Heart left ventricle (tissue), 16 donors: Measurements from ENCODE around the gene AHDC1. TPM values are rescaled to one million over a fixed set of nuclear protein-coding genes. Genes with fewer than 3 reads are reported as not detected.

Experiments used
- ATAC-seq, 4 donors: fragments of 200-7000 bp; cut with Tn5 transposase; one replicate each; pipeline ENCODE4 v1.9.1; 2020 to 2022; ENCODE audit warnings: moderate library complexity in 4 of 4, mild to moderate bottlenecking in 3 of 4, moderate number of reproducible peaks in 1 of 4
- DNase-seq, 5 donors: peaks; one replicate each; pipeline ENCODE4 v3.0.0-alpha.2; 2020
- H3K27ac ChIP-seq, 12 donors: fragments of 200-600 bp; sonication (generic) in 4 of 12; one replicate each; pipeline versions ENCODE4 v1.5.0 to v1.8.0; 2016 to 2022; ENCODE audit warnings: mild to moderate bottlenecking in 2 of 12
- H3K27me3 ChIP-seq, 9 donors: fragments of 200-600 bp; sonication (generic) in 2 of 9; one replicate each; pipeline versions ENCODE4 v1.5.1 to v1.8.0; 2016 to 2022; ENCODE audit warnings: mild to moderate bottlenecking in 3 of 9
- H3K36me3 ChIP-seq, 9 donors: fragments of 200-600 bp; sonication (generic) in 2 of 9; one replicate each; pipeline versions ENCODE4 v1.5.0 to v1.8.0; 2018 to 2022; ENCODE audit warnings: mild to moderate bottlenecking in 2 of 9
- H3K4me1 ChIP-seq, 12 donors: fragments of 200-600 bp; sonication (generic) in 4 of 12; one replicate each; pipeline versions ENCODE4 v1.5.0 to v1.8.0; 2016 to 2022; ENCODE audit warnings: mild to moderate bottlenecking in 3 of 12
- H3K4me3 ChIP-seq, 12 donors: fragments of 200-600 bp; sonication (generic) in 4 of 12; one replicate each; pipeline versions ENCODE4 v1.5.0 to v1.8.0; 2017 to 2022; ENCODE audit warnings: mild to moderate bottlenecking in 9 of 12, moderate library complexity in 4 of 12
- H3K9me3 ChIP-seq, 12 donors: fragments of 200-600 bp; sonication (generic) in 4 of 12; one replicate each; pipeline versions ENCODE4 v1.5.0 to v1.8.0; 2016 to 2022; ENCODE audit warnings: mild to moderate bottlenecking in 1 of 12
- POLR2A ChIP-seq, 2 donors: fragments of 450-650 bp; IDR thresholded peaks; one replicate each; pipeline ENCODE4 v1.6.1; 2017; ENCODE audit warnings: antibody characterized with exemption in 2 of 2, mild to moderate bottlenecking in 2 of 2, moderate library complexity in 2 of 2
- WGBS, 4 donors: extraction: QIAGEN DNeasy Blood & Tissue Kit in 2 of 4; methylation state at CpG; one replicate each; pipeline versions ENCODE4 v1.1.5 to v1.1.7; 2013 to 2018; 5-methylcytosine and 5-hydroxymethylcytosine counted together
- intact Hi-C, 10 donors: fragments of 100-400 bp; cut with DNase I; formaldehyde crosslinking; loops; one replicate each; pipeline versions ENCODE4 v1.11.1 to v1.14.2; 2022
- polyA plus RNA-seq, 2 donors: library from polyadenylated mRNA; stranded (reverse); fragments of 200-250 nt; gene quantifications; one replicate each; pipeline ENCODE4 v1.2.3, GENCODE V29; 2013
- total RNA-seq, 9 donors: library from RNA; depleted of rRNA in 2 of 9; stranded (reverse); fragments of >200 nt in 2 of 9; fragmentation: NEBNext Ultra II Directional in 3 of 9; extraction: Animal tissue kit (Norgen Biotek cat#: 25700) in 3 of 9; gene quantifications; one replicate each; pipeline versions ENCODE4 v1.1.0 to v1.2.4, GENCODE V29; 2016 to 2023
- TF ChIP-seq, protein P1 (sequence below), 12 donors: fragments of 200-600 bp; sonication (generic) in 4 of 12; IDR thresholded peaks; one replicate each; pipeline versions ENCODE4 v1.5.0 to v1.8.0; 2018 to 2022; ENCODE audit warnings: antibody characterized with exemption in 12 of 12, mild to moderate bottlenecking in 5 of 12
- donor health status: ischemic (EF 13 %, LVEDD 7.1; RV severe dilation, severe dysfunction).
- donor health status: healthy with polysubstance abuse.
- donor health status: DM: no; HTN: yes; CAD: no.
- donor health status: DM: no; HTN: no; CAD: no.
- donor health status: ischemic (EF 25% LVEDD 6.9; RV normal size, moderate dysfunction).
- donor health status: ischemic (EF 25% LVEDD 5.7; RV mildly dilated, moderate dysfunction).
- donor health status: healthy.
- donor health status: DM: yes; HTN: yes; CAD: no.
- donor health status: ischemic (EF 35%, LVEDD 5.7; RV mildly dilated, moderate dysfunction).
- donor health status: nonischemic (EF 11% LVEDD 7.7; RV severe dilation, severe dysfunction).
- donor health status: DM: yes; HTN: yes; CAD: no.
- donor health status: PGD.
- donor health status: ischemic (EF 29% LVEDD 5.4; RV normal size, mild dysfunction).
- donor health status: nonischemic (EF 23%, LVEDD 6.1; RV moderate dilation, normal function).

The AHDC1 gene
- total and polyA plus RNA-seq, 11 donors = 25.8 to 50.2 (median 42.1) TPM

DNA sequence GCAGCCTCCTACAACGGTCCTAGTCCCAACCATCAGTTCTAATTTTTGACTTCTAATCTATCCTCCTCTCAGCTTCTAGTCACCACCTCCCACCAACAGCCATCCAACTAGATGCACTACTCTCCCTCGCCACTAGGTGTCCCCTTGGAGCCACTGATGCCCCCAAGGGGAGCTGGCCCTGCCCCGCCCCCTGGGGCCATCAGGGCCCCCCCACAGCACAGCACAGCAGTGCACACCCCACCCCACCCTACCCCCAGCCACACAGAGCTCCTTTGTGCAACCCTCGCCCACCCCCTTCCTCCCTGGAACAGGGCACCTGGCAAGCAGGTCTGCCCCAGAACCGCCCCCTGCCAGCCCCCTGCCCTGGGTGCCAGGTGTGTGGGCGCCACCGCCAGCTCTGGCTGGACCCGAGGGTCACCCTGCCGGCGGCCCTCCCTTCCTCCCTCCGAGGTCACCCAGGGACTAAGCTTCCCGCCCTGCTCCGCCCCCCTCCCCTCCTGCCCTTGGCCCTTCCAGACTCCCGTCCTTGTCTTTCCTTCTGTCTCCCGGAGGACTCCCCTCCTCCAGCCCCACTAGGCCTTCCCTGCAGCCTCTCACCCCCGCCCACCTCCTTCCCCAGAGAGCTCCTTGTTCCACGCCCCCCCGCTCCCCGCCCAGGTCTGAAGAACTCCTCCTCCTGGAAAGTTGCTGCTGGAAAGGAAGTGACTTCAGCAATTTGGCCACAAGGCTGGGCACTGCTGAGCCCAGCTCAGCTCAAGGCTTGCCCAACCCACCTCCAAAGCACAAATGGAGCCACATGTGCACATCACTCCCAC is 47.0 kb downstream of the AHDC1 start:
- intact Hi-C loops = loop anchor here (1.0 to 5.0 kb wide), 10 partner anchors 45 to 125 kb away; partner anchors contain the start of genes AHDC1 (in 4 of the 10) and WASF2 (in 1 of the 10)
- H3K36me3 ChIP-seq = peaks cover 0 to 46% (median 27%) of the 10 kb centered on the region in 9 donors
- peak; percentile 93 to 96 (median 96) for DNase-seq
- H3K27ac ChIP-seq = peak overlapping the region; percentile 77 to 96 (median 90)
- H3K27me3 ChIP-seq = no peaks in the 10 kb centered on the region
- H3K4me3 ChIP-seq = peak overlapping the region in 9 of 12 donors; percentile 15 to 40 (median 32)
- H3K4me1 ChIP-seq = peaks cover 4 to 77% (median 66%) of the 10 kb centered on the region in 12 donors
- TF ChIP-seq, protein P1, sequence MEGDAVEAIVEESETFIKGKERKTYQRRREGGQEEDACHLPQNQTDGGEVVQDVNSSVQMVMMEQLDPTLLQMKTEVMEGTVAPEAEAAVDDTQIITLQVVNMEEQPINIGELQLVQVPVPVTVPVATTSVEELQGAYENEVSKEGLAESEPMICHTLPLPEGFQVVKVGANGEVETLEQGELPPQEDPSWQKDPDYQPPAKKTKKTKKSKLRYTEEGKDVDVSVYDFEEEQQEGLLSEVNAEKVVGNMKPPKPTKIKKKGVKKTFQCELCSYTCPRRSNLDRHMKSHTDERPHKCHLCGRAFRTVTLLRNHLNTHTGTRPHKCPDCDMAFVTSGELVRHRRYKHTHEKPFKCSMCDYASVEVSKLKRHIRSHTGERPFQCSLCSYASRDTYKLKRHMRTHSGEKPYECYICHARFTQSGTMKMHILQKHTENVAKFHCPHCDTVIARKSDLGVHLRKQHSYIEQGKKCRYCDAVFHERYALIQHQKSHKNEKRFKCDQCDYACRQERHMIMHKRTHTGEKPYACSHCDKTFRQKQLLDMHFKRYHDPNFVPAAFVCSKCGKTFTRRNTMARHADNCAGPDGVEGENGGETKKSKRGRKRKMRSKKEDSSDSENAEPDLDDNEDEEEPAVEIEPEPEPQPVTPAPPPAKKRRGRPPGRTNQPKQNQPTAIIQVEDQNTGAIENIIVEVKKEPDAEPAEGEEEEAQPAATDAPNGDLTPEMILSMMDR (IDR thresholded peaks at IDR 0.05) = peak; percentile 88 to 98 (median 95)
- no peak for TF ChIP-seq POLR2A (IDR thresholded peaks at IDR 0.05)
- H3K9me3 ChIP-seq = no peaks in the 10 kb centered on the region
- peak; percentile 21 to 76 (median 72) for ATAC-seq
- 6 to 16% (median 8%) methylated on average over 15 to 19 of the region's 19 CpGs for WGBS, 4 donors

DNA sequence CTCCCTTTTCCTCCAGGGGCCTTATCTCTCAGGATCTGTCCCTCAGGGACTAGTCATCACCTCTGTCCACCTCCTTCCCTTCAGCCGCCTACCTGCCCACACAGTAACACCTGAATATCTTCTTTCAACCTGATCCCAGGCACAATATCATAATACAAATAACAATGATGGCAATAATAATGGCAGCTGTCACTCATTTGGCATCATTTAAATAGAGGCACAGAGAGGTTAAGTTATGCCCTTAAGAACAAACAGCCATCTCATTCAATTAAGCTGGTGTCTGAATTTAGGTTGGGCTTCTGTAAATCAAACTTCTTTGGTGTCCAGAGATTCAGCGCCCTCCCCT is 47.5 kb downstream of the AHDC1 start:
- DNase-seq = no peak
- WGBS, 4 donors = 33 to 41% (median 36%) methylated on average over 2 of the region's 2 CpGs
- H3K4me3 ChIP-seq = peak overlapping the region in 3 of 12 donors; percentile 15 to 36 (median 32)
- H3K9me3 ChIP-seq = no peaks in the 10 kb centered on the region
- H3K4me1 ChIP-seq = peaks cover 4 to 71% (median 60%) of the 10 kb centered on the region in 12 donors
- no peaks in the 10 kb centered on the region for H3K27me3 ChIP-seq
- TF ChIP-seq, protein P1 (IDR thresholded peaks at IDR 0.05) = no peak
- TF ChIP-seq POLR2A (IDR thresholded peaks at IDR 0.05) = no peak
- H3K27ac ChIP-seq = peak overlapping the region; percentile 77 to 96 (median 90)
- ATAC-seq = no peak
- intact Hi-C loops = loop anchor here (1.0 to 5.0 kb wide), 9 partner anchors 46 to 124 kb away; partner anchors contain the start of genes AHDC1 (in 4 of the 10) and WASF2 (in 1 of the 10)
- H3K36me3 ChIP-seq = peaks cover 0 to 52% (median 31%) of the 10 kb centered on the region in 9 donors

DNA sequence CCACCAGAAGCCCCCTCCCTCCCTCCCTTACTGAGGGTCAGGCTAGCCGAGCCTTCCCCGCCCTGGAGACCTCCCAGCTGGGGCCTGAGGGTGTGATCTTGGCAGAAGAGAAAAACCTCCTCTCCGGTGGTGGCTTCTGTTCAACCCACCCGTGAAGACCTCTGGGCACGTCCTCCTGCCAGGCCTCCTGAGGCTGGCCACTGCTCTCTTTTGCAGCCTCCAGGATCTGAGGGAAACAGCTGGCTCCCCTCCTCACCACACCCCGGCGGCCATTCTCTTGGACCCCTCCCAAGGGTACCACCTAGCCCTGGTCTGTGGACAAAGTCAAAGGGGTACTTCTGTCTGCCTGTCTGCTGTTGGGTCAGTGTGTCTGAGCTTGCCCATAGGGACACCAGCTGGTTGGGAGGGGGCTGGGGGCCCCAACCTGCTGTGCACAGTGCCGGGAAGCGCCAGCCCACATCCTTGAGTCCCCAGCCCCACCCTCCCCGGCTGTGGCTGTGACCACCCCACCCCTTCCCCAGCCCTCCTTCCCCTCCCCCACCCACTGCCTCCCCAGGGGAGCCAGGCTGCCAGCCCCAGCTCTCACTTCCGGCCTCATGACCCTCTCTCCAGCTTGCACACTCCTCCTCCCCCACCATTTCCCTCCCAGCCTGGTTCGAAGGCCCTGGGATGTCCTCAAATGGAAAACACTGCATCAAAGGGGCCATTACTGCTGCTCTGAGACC is 48.1 kb downstream of the AHDC1 start:
- WGBS, 4 donors = 14 to 29% (median 21%) methylated on average over 9 to 12 of the region's 12 CpGs
- no peaks in the 10 kb centered on the region for H3K9me3 ChIP-seq
- H3K4me3 ChIP-seq = peak overlapping the region in 2 of 12 donors; percentile 15 to 32
- peak; percentile 21 to 54 (median 44) for ATAC-seq
- intact Hi-C loops = loop anchor here (1.0 to 5.0 kb wide), 9 partner anchors 46 to 124 kb away; partner anchors contain the start of genes AHDC1 (in 4 of the 10) and WASF2 (in 1 of the 10)
- TF ChIP-seq, protein P1 (IDR thresholded peaks at IDR 0.05) = no peak
- no peak for TF ChIP-seq POLR2A (IDR thresholded peaks at IDR 0.05)
- peak overlapping the region; percentile 77 to 96 (median 90) for H3K27ac ChIP-seq
- peaks cover 4 to 65% (median 55%) of the 10 kb centered on the region in 12 donors for H3K4me1 ChIP-seq
- H3K36me3 ChIP-seq = peaks cover 0 to 57% (median 37%) of the 10 kb centered on the region in 9 donors
- DNase-seq = peak; percentile 76 to 84 (median 81)
- no peaks in the 10 kb centered on the region for H3K27me3 ChIP-seq
